PC-9 (cell line): ENCODE data around the gene USF3.

Source experiments
- CTCF ChIP-seq: fragments of 200-600 bp; sonication (generic); conservative IDR thresholded peaks from 2 replicates; pipeline ENCODE4 v1.6.1; 2017; ENCODE audit warnings: mixed run types, antibody characterized with exemption, mild to moderate bottlenecking, moderate library complexity
- EZH2 ChIP-seq: fragments of 200-600 bp; sonication (generic); IDR thresholded peaks from 2 replicates; pipeline ENCODE4 v1.8.0; 2017; ENCODE audit warnings: antibody characterized with exemption, low read depth

GRCh38 chr3:113623811-113624210 lies 72.6 kb downstream of the USF3 start:
- no peak for TF ChIP-seq CTCF
- TF ChIP-seq EZH2 = no peak
